ENCODE results near the gene ZNF358. TPM values are rescaled to one million over a fixed set of nuclear protein-coding genes. Genes with fewer than 3 reads are reported as not detected.

ZNF358 gene
- total RNA-seq, 4 donors from 2014 or later, result 69.8 to 139 (median 116) TPM

DNA sequence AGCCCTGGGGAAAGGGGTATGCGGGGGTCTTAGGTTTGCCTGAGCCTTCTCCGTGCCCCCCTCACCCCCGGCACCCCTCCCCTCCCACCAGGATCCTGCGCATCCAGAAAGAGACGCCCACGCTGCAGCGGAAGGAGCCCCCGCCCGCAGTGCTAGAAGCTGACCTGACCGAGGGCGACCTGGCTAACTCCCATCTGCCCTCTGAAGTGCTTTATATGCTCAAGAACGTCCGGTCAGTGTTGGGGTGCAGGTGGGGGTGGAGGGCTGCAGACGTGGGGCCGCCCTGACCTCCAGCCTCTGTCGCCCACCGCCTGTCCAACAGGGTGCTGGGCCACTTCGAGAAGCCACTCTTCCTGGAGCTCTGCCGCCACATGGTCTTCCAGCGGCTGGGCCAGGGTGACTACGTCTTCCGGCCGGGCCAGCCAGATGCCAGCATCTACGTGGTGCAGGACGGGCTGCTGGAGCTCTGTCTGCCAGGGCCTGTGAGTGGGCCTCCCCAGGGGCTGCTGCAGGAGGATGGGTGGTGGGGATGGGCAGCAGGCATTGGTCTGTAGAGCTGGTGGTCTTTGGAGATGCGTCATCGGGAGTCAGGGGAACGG is 24.0 kb downstream of the ZNF358 start:
- Histone ChIP-seq H3K9me3 (no peaks in the 10 kb centered on the region), H3K36me3 (peaks cover 0 to 55% of the 10 kb centered on the region in 2 donors), H3K4me3 (no peak overlapping the region), H3K27ac (no peak overlapping the region), H3K27me3 (no peaks in the 10 kb centered on the region), H3K4me1 (peaks cover 7 to 12% of the 10 kb centered on the region in 2 donors)
- in situ Hi-C loops (cut with MboI; ENCODE audit: low sequenced_read_pairs in 4 of 4), result loop anchor here in 1 of 4 donors (25.0 kb wide), 1 partner anchor 153 kb away; no protein-coding TSS in a partner anchor
- ATAC-seq, result no peak
- no peak for DNase-seq
- no peak for TF ChIP-seq POLR2A (IDR thresholded peaks at IDR 0.05)
- TF ChIP-seq, protein P1, sequence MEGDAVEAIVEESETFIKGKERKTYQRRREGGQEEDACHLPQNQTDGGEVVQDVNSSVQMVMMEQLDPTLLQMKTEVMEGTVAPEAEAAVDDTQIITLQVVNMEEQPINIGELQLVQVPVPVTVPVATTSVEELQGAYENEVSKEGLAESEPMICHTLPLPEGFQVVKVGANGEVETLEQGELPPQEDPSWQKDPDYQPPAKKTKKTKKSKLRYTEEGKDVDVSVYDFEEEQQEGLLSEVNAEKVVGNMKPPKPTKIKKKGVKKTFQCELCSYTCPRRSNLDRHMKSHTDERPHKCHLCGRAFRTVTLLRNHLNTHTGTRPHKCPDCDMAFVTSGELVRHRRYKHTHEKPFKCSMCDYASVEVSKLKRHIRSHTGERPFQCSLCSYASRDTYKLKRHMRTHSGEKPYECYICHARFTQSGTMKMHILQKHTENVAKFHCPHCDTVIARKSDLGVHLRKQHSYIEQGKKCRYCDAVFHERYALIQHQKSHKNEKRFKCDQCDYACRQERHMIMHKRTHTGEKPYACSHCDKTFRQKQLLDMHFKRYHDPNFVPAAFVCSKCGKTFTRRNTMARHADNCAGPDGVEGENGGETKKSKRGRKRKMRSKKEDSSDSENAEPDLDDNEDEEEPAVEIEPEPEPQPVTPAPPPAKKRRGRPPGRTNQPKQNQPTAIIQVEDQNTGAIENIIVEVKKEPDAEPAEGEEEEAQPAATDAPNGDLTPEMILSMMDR (IDR thresholded peaks at IDR 0.05 in 4 of 5, conservative IDR thresholded peaks at IDR 0.05 in 1 of 5), result no peak
- intact Hi-C loops (cut with DNase I; ENCODE audit: low total_unique reads), result no loop called here

DNA sequence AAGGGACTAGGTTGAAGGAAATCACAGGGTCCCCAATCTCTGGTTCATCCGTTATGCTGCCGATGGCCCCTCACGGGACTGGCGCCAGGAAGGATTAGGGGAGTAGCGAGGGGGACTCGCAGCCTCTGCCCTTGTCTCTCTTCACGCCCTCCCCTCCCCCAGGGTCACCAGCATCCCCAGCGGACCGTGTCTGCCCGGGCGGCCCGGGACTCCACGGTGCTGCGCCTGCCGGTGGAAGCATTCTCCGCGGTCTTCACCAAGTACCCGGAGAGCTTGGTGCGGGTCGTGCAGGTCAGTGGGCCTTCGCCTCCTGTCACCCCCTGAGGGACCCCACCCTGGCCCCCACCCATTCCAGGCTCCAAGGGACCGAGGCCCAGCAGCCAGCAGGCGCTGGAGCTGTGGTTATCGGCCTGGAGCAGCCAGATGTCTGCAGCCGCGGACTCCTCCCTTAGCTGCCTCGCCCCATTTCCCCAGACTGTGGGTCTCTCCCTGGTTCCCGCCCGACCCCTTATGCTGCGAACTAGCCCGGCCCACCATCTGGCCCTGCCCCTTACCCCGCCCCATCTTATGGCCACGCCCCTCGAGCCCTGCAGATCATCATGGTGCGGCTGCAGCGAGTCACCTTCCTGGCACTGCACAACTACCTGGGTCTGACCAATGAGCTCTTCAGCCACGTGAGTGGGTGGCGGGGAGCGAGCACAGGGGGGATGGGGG is 25.0 kb downstream of the ZNF358 start:
- DNase-seq (no peak), ATAC-seq (no peak)
- no peaks in the 10 kb centered on the region for H3K27me3 ChIP-seq
- H3K4me3 ChIP-seq, result no peak overlapping the region
- H3K36me3 ChIP-seq, result peaks cover 0 to 55% of the 10 kb centered on the region in 2 donors
- intact Hi-C loops (cut with DNase I; ENCODE audit: low total_unique reads), result no loop called here
- no peak overlapping the region for H3K27ac ChIP-seq
- peaks cover 6 to 7% of the 10 kb centered on the region in 2 donors for H3K4me1 ChIP-seq
- in situ Hi-C loops (cut with MboI; ENCODE audit: low sequenced_read_pairs in 4 of 4), result loop anchor here in 1 of 4 donors (25.0 kb wide), 1 partner anchor 154 kb away; no protein-coding TSS in a partner anchor
- TF ChIP-seq, protein P1 (IDR thresholded peaks at IDR 0.05 in 4 of 5, conservative IDR thresholded peaks at IDR 0.05 in 1 of 5), result no peak
- no peak for TF ChIP-seq POLR2A (IDR thresholded peaks at IDR 0.05)
- no peaks in the 10 kb centered on the region for H3K9me3 ChIP-seq

DNA sequence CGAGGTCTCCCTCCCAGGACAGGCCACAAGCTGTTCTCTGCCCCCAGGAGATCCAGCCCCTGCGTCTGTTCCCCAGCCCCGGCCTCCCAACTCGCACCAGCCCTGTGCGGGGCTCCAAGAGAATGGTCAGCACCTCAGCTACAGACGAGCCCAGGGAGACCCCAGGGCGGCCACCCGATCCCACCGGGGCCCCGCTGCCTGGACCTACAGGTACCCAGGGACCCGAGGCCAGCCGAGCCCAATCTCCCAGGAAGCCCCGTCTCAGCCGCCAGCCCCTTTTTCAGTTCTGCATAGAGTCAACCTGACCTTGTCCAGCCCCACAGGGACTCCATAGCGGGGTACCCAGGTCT is 25.5 kb downstream of the ZNF358 start:
- H3K27me3 ChIP-seq, result no peaks in the 10 kb centered on the region
- no peak overlapping the region for H3K4me3 ChIP-seq
- TF ChIP-seq, protein P1 (IDR thresholded peaks at IDR 0.05 in 4 of 5, conservative IDR thresholded peaks at IDR 0.05 in 1 of 5), result no peak
- TF ChIP-seq POLR2A (IDR thresholded peaks at IDR 0.05), result no peak
- no peak for ATAC-seq
- intact Hi-C loops (cut with DNase I; ENCODE audit: low total_unique reads) (no loop called here), in situ Hi-C loops (cut with MboI; ENCODE audit: low sequenced_read_pairs in 4 of 4) (loop anchor here in 1 of 4 donors (25.0 kb wide), 1 partner anchor 154 kb away; no protein-coding TSS in a partner anchor)
- H3K27ac ChIP-seq, result no peak overlapping the region
- peaks cover 0 to 55% of the 10 kb centered on the region in 2 donors for H3K36me3 ChIP-seq
- no peaks in the 10 kb centered on the region for H3K9me3 ChIP-seq
- DNase-seq, result no peak
- peaks cover under 1 to 2% of the 10 kb centered on the region in 2 donors for H3K4me1 ChIP-seq

DNA sequence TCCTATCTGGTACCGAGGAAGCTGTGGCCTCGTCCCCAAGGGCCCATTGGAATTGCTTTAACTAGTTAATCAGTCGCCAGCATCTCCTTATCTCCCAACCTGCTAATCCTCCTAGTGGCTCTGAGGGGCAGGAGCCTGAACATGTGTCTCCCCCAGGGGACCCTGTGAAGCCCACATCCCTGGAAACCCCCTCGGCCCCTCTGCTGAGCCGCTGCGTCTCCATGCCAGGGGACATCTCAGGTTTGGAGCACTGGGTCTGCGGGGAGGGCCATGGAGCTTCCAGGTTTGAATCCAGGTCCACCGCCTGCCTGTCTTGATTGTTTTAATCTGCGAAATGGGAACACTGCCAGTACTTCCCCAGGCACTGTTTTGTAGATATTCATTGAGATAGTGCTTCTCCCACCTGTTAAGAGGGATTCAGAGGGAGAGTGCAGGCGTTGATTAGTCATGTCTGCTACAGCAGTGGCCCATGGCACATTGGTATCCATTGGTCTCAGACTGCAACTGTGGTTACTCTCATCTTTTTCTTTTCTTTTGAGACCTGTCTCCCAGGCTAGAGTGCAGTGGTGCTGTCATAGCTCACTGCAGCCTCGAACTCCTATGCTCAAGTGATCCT is 26.0 kb downstream of the ZNF358 start:
- in situ Hi-C loops (cut with MboI; ENCODE audit: low sequenced_read_pairs in 4 of 4), result loop anchor here in 1 of 4 donors (25.0 kb wide), 1 partner anchor 155 kb away; no protein-coding TSS in a partner anchor
- intact Hi-C loops (cut with DNase I; ENCODE audit: low total_unique reads), result no loop called here
- Histone ChIP-seq H3K27ac (no peak overlapping the region), H3K36me3 (peaks cover 0 to 55% of the 10 kb centered on the region in 2 donors), H3K9me3 (no peaks in the 10 kb centered on the region), H3K4me1 (no peaks in the 10 kb centered on the region), H3K4me3 (no peak overlapping the region), H3K27me3 (no peaks in the 10 kb centered on the region)
- DNase-seq (no peak), ATAC-seq (no peak)
- TF ChIP-seq, protein P1 (IDR thresholded peaks at IDR 0.05 in 4 of 5, conservative IDR thresholded peaks at IDR 0.05 in 1 of 5), result no peak
- no peak for TF ChIP-seq POLR2A (IDR thresholded peaks at IDR 0.05)
